Activated naive CD8-positive, alpha-beta T cell treated with anti-CD3 and anti-CD28 coated beads, Interleukin-2, amount 50 U/mL, for 16 hours (primary cell): ENCODE data around the gene IER5.

Experiments used
- DNase-seq: peaks from one replicate; pipeline ENCODE4 v3.0.0-alpha.2; 2020; ENCODE audit warnings: low read depth, low spot score

Gene IER5

GRCh38 chr1:181134543-181135436 lies 46.3 kb downstream of the IER5 start:
- DNase-seq = no peak

GRCh38 chr1:181135437-181135731 lies 46.9 kb downstream of the IER5 start:
- no peak for DNase-seq

DNA sequence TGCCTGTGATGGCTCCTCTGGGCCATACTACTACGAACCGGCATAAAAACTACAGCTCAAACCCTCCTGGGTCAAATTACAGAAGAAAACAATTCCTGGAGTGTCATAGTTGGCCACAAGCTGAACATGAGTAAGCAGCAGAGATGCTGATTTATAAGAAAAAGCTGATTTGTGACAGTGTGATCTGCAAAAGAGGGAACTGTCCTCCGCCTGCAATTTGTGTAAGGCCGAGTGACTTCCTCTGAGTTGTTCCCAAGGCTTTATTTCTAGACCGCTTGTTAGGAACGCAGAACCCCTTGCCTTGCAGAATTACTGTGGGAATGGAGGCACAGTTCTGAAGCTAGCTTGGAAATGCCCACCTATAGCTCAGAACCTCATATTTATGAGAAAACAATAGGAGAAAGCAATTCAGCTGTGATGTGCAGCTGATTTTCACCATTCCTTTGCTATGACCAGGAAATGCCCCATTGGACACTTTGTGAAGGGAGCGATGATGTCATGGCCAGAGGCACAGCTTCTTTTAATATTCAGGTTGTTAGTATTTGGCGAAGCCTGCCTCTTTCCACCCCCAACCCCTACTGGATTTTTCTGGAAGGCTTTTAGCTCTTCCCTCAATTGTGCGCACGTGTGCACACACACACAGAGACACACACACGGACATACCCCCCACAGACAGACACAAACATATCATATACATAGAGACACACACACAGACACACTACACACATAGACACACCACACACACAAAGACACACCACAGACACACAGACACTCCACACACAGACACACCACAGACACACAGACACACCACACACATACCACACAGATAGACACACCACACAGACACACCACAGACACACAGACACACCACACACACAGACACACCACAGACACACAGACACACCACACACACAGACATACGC lies 47.6 kb downstream of the IER5 start:
- DNase-seq = no peak

GRCh38 chr1:181136738-181137122 lies 48.2 kb downstream of the IER5 start:
- no peak for DNase-seq

- no peak for DNase-seq
Measured at GRCh38 chr1:181137217-181137743, 48.8 kb downstream of the IER5 start.

- no peak for DNase-seq
Measured at GRCh38 chr1:181139631-181140061, 51.1 kb downstream of the IER5 start.

DNA sequence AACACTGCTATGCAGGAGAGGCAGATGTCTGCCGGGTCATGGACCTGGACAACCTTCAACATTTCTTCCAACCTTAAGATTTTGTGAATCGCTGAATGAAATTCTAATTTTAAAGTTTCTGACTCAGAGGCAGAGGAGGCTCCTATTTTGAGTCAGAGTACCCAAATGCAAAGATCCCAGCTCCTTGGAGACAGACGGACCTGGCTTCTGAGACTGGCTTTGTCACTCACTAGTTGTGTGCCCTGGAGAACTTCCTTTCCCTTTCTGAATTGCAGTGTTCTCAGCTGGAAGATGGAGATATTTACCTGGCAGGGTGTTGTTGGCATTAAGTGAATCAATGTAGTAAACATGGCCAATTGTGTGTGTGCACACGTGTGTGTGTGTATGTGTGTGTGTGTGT lies 51.9 kb downstream of the IER5 start:
- DNase-seq = no peak

DNA sequence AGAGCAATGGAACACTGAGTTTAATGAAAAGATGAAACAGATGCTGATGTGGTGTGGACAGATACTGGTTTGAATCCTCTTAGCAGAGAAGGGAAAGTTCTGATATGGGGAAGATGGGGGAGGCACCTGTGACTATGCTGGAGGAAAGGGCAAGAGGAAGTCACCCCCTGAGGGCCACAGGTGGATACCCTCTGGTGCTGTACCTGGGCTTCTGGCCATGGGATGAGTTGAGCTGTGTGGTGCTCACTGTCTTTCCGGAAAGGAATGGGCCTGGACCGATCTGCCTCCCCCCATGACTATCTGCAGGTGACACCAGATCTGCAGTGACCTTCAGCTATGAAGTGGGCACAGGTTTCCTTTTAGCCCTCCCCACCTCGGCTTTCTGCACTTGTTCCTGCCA lies 52.4 kb downstream of the IER5 start:
- no peak for DNase-seq

DNA sequence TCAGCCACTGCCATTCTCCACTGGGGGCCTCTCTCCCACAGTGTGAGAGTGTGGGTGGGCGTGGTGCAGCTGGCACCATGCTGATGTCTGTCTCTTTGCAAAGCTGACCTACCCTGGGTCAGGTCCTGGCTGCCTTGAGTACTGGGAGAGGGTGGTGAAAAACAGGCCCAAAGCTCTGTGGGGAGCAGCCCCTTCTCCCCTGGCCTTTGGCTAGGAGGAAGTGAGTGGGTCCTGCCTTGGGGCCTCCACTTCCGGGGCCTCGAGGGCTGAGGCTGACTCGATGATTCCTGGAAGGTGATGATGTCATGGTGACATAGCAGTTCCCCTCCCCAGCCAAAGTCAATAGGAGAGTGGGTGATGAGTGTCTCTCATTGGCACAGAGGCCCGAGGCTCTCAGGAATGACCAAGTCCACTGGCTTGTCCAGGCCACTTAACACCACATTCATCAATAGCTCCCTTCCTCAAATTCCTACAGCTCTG lies 53.0 kb downstream of the IER5 start:
- DNase-seq = no peak
